ENCODE measurements around the gene BAK1. TPM values are rescaled to one million over a fixed set of nuclear protein-coding genes. Genes with fewer than 3 reads are reported as not detected.
"Not testable (repeated sequence)": the region's sequence is repeated elsewhere in the genome, so short reads cannot be mapped to it uniquely, and the experiment has no call there.

The BAK1 gene
- total RNA-seq, 2 donors from 2014 or later, result 12.4 to 17.7 TPM

DNA sequence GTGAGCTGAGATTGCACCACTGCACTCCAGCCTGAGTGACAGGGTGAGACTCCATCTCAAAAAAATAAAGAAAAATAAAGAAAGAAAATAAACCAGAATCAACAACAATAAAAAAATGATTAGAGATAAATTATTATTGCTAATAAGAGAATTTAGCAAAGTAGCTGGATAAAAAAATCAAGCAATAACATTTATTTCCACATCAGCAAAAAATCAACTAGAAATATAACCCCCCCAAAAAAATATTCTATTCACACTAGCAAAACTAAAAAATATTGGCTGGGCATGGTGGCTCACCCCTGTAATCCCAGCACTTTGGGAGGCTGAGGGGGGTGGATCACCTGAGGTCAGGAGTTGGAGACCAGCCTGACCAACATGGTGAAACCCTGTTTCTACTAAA, 49.5 kb downstream of the BAK1 start:
- DNase-seq (ENCODE audit: low spot score); intact Hi-C loops (cut with DNase I): not testable (repeated sequence)

Other genes with a start within 250 kb of the BAK1 start
- gene KIFC1, start 188.5 kb downstream of the BAK1 start, total RNA-seq, result 1 to 10 TPM in 1 of 2 donors, under 1 TPM in 1; 0.29 to 1.0 TPM
- gene PHF1, start 169.3 kb downstream of the BAK1 start, total RNA-seq, result 10 to 100 TPM; 46.3 to 67.6 TPM
- 100 to 1,000 TPM; 107 to 110 TPM for gene CUTA, start 162.2 kb downstream of the BAK1 start, total RNA-seq
- gene SYNGAP1, start 160.2 kb downstream of the BAK1 start, total RNA-seq, result 10 to 100 TPM; 15.4 to 19.3 TPM
- gene ZBTB9, start 125.7 kb downstream of the BAK1 start, total RNA-seq, result 1 to 10 TPM; 3.9 to 5.0 TPM
- 10 to 100 TPM; 15.6 to 17.1 TPM for gene ITPR3, start 41.0 kb upstream of the BAK1 start, total RNA-seq
- 10 to 100 TPM; 39.7 to 42.3 TPM for gene UQCC2, start 131.4 kb upstream of the BAK1 start, total RNA-seq
- under 1 TPM; 0.19 to 0.32 TPM for gene IP6K3, start 166.6 kb upstream of the BAK1 start, total RNA-seq
- 10 to 100 TPM; 38.0 to 41.4 TPM for gene LEMD2, start 208.9 kb upstream of the BAK1 start, total RNA-seq
- not detected for gene MLN, start 223.7 kb upstream of the BAK1 start, total RNA-seq

Data from posterior vena cava (tissue), 2 donors.